DND-41 (cell line): ENCODE data around the gene KMT2B.

ENCODE experiments used
- CTCF ChIP-seq: IDR thresholded peaks from 2 replicates; pipeline ENCODE4 v1.5.1; 2012; ENCODE audit warnings: borderline replicate concordance, low read length, moderate library complexity, mild to moderate bottlenecking; ENCODE audit not compliant: poor library complexity, severe bottlenecking; ENCODE audit errors: extremely low read depth
- EZH2 ChIP-seq: IDR thresholded peaks from 3 replicates; pipeline ENCODE4 v1.6.1; 2012; ENCODE audit warnings: borderline replicate concordance, low read depth, mild to moderate bottlenecking, moderate library complexity, low read length, inconsistent platforms; ENCODE audit not compliant: severe bottlenecking

GRCh38 chr19:35760711-35761349 is 43.0 kb downstream of the KMT2B start:
- TF ChIP-seq CTCF (no peak), EZH2 (no peak)
